ENCODE data around the gene PLCH1. TPM values are rescaled to one million over a fixed set of nuclear protein-coding genes. Genes with fewer than 3 reads are reported as not detected.

The PLCH1 gene
- total and polyA plus RNA-seq, 2 experiments from 2014 or later, result 8.1 to 25.3 TPM

GRCh38 chr3:155481591-155481990, 263.3 kb downstream of the PLCH1 start:
- Mint-ChIP-seq H3K36me3 (ENCODE audit: low read depth) (peaks cover 27% of the 10 kb centered on the region), H3K9me3 (peaks cover 10% of the 10 kb centered on the region), H3K27ac (no peak overlapping the region), H3K4me1 (no peaks in the 10 kb centered on the region), H3K4me3 (no peak overlapping the region), H3K27me3 (ENCODE audit: insufficient read depth, low read depth, poor library complexity) (peaks cover 2% of the 10 kb centered on the region)
- Histone ChIP-seq H3K9me2 (ENCODE audit: insufficient read depth) (no peaks in the 10 kb centered on the region; the same call in 1 of the 2 replicates), H3F3A (replicated peaks; ENCODE audit: low read depth) (no peaks in the 10 kb centered on the region), H2AFZ (no peak overlapping the region), H4K20me1 (replicated peaks; ENCODE audit: insufficient read depth) (no peaks in the 10 kb centered on the region), H3K27me3 (ENCODE audit: insufficient read depth) (no peaks in the 10 kb centered on the region), H3K27ac (ENCODE audit: low read depth) (no peak overlapping the region), H3K4me1 (ENCODE audit: insufficient read depth) (no peaks in the 10 kb centered on the region; the same call in 1 of the 2 replicates), H3K36me3 (ENCODE audit: insufficient read depth) (no peaks in the 10 kb centered on the region), H3K4me2 (no peak overlapping the region), H3K4me3 (no peak overlapping the region), H3K79me2 (replicated peaks; ENCODE audit: insufficient read depth) (no peaks in the 10 kb centered on the region)
- TF ChIP-seq CREB1 (CRISPR knock-in tag; IDR thresholded peaks at IDR 0.05; ENCODE audit: low read depth), result no peak
- no peak for TF ChIP-seq REST (IDR thresholded peaks at IDR 0.05; ENCODE audit: unreplicated experiment)
- TF ChIP-seq ZNF331 (CRISPR knock-in tag; IDR thresholded peaks at IDR 0.05; ENCODE audit: low read depth), result no peak
- TF ChIP-seq EZH2phosphoT487 (IDR thresholded peaks at IDR 0.05; ENCODE audit: unreplicated experiment), result no peak
- ATAC-seq (no peak), DNase-seq (ENCODE audit: low spot score) (no peak)

DNA sequence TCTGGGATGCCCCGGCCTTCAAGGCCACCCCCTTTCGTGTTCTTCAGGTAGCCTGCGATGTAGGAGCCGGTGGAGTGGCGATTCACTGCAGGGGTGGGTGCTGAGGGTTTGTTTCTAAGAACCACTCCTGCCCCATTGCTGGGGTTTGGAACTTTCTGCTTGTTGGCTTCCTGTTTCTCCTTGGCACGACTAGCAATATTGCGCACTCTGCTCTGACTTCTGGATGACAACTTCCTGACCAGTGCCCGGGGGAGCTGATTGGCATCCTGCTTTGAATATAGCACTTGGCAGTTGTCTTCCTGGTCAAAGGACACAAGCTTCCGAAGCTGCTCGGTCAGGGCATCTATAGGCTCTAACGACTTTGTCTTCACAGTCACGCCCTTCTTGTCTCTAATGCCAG, 263.8 kb downstream of the PLCH1 start:
- H3K36me3 ChIP-seq (ENCODE audit: insufficient read depth), result no peaks in the 10 kb centered on the region
- H3K79me2 ChIP-seq (replicated peaks; ENCODE audit: insufficient read depth), result no peaks in the 10 kb centered on the region
- Mint-ChIP-seq H3K4me3 (no peak overlapping the region), H3K9me3 (peaks cover 15% of the 10 kb centered on the region), H3K36me3 (ENCODE audit: low read depth) (peaks cover 32% of the 10 kb centered on the region), H3K27ac (no peak overlapping the region), H3K27me3 (ENCODE audit: insufficient read depth, low read depth, poor library complexity) (peaks cover 2% of the 10 kb centered on the region), H3K4me1 (no peaks in the 10 kb centered on the region)
- H3K27ac ChIP-seq (ENCODE audit: low read depth), result no peak overlapping the region
- no peak overlapping the region for H3K4me3 ChIP-seq
- no peaks in the 10 kb centered on the region for H3F3A ChIP-seq (replicated peaks; ENCODE audit: low read depth)
- H2AFZ ChIP-seq, result no peak overlapping the region
- no peaks in the 10 kb centered on the region; the same call in 1 of the 2 replicates for H3K9me2 ChIP-seq (ENCODE audit: insufficient read depth)
- no peak for ATAC-seq
- H3K4me2 ChIP-seq, result no peak overlapping the region
- H4K20me1 ChIP-seq (replicated peaks; ENCODE audit: insufficient read depth), result no peaks in the 10 kb centered on the region
- no peak for DNase-seq (ENCODE audit: low spot score)
- no peaks in the 10 kb centered on the region; the same call in 1 of the 2 replicates for H3K4me1 ChIP-seq (ENCODE audit: insufficient read depth)
- H3K27me3 ChIP-seq (ENCODE audit: insufficient read depth), result no peaks in the 10 kb centered on the region
- TF ChIP-seq JUNB (IDR thresholded peaks at IDR 0.05; ENCODE audit: unreplicated experiment), result no peak
- TF ChIP-seq STAT1 (IDR thresholded peaks at IDR 0.05; ENCODE audit: unreplicated experiment), result no peak
- TF ChIP-seq REST (IDR thresholded peaks at IDR 0.05; ENCODE audit: unreplicated experiment), result no peak
- TF ChIP-seq EZH2phosphoT487 (IDR thresholded peaks at IDR 0.05; ENCODE audit: unreplicated experiment), result no peak
- TF ChIP-seq ZNF114 (CRISPR knock-in tag; IDR thresholded peaks at IDR 0.05), result no peak
- TF ChIP-seq NANOG (IDR thresholded peaks at IDR 0.05; ENCODE audit: borderline replicate concordance), result no peak
- no peak for TF ChIP-seq ZNF331 (CRISPR knock-in tag; IDR thresholded peaks at IDR 0.05; ENCODE audit: low read depth)
- no peak for TF ChIP-seq ETS1 (IDR thresholded peaks at IDR 0.05)
- no peak for TF ChIP-seq EZH2 (IDR thresholded peaks at IDR 0.05; ENCODE audit: low read depth, unreplicated experiment)
- no peak for TF ChIP-seq POLR2AphosphoS5 (IDR thresholded peaks at IDR 0.05; ENCODE audit: low read depth)
- TF ChIP-seq CREB1 (CRISPR knock-in tag; IDR thresholded peaks at IDR 0.05; ENCODE audit: low read depth), result no peak
- TF ChIP-seq, protein P1, sequence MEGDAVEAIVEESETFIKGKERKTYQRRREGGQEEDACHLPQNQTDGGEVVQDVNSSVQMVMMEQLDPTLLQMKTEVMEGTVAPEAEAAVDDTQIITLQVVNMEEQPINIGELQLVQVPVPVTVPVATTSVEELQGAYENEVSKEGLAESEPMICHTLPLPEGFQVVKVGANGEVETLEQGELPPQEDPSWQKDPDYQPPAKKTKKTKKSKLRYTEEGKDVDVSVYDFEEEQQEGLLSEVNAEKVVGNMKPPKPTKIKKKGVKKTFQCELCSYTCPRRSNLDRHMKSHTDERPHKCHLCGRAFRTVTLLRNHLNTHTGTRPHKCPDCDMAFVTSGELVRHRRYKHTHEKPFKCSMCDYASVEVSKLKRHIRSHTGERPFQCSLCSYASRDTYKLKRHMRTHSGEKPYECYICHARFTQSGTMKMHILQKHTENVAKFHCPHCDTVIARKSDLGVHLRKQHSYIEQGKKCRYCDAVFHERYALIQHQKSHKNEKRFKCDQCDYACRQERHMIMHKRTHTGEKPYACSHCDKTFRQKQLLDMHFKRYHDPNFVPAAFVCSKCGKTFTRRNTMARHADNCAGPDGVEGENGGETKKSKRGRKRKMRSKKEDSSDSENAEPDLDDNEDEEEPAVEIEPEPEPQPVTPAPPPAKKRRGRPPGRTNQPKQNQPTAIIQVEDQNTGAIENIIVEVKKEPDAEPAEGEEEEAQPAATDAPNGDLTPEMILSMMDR (conservative IDR thresholded peaks at IDR 0.05; ENCODE audit: low read depth in 2 of 2), result no peak
